Esophagus muscularis mucosa (tissue), 4 donors: ENCODE measurements around the gene PTPRN2. TPM values are rescaled to one million over a fixed set of nuclear protein-coding genes. Genes with fewer than 3 reads are reported as not detected.

ENCODE experiments used
- DNase-seq: peaks from one replicate; pipeline ENCODE4 v3.0.0-alpha.2; 2017; ENCODE audit errors: extremely low spot score
- H3K27ac ChIP-seq, 4 donors: fragments of 200-600 bp; sonication (generic); replicated peaks in 1 of 4; 1 replicate in 3 of 4; 2 replicates in 1 of 4; pipeline ENCODE4 v1.5.1; 2016 to 2019; ENCODE audit warnings: mild to moderate bottlenecking in 1 of 4
- H3K27me3 ChIP-seq, 4 donors: fragments of 200-600 bp; sonication (generic); one replicate each; pipeline versions ENCODE4 v1.5.1 to v1.6.0; 2016 to 2019
- H3K36me3 ChIP-seq, 4 donors: fragments of 200-600 bp; sonication (generic); one replicate each; pipeline ENCODE4 v1.5.1; 2016 to 2019
- H3K4me1 ChIP-seq, 4 donors: fragments of 200-600 bp; sonication (generic); one replicate each; pipeline ENCODE4 v1.5.1; 2016 to 2019
- H3K4me3 ChIP-seq, 4 donors: fragments of 200-600 bp; sonication (generic); 1 replicate in 2 of 4; 2 replicates in 2 of 4; pipeline ENCODE4 v1.5.1; 2016 to 2019; ENCODE audit warnings: mild to moderate bottlenecking in 4 of 4, moderate library complexity in 1 of 4
- H3K9me3 ChIP-seq, 4 donors: fragments of 200-600 bp; sonication (generic); 1 replicate in 3 of 4; 2 replicates in 1 of 4; pipeline ENCODE4 v1.5.1; 2016 to 2019
- EP300 ChIP-seq: sonication (generic); formaldehyde crosslinking; IDR thresholded peaks from one replicate; pipeline ENCODE4 v1.6.1; 2017; ENCODE audit warnings: antibody characterized with exemption
- POLR2A ChIP-seq: fragments of 450-650 bp; IDR thresholded peaks from one replicate; pipeline ENCODE4 v1.6.1; 2017; ENCODE audit warnings: antibody characterized with exemption, moderate library complexity, mild to moderate bottlenecking, low read depth
- POLR2AphosphoS5 ChIP-seq, 2 donors: sonication (generic); formaldehyde crosslinking; IDR thresholded peaks; one replicate each; pipeline ENCODE4 v1.6.1; 2017; ENCODE audit warnings: antibody characterized with exemption in 2 of 2
- WGBS: methylation state at CpG from one replicate; pipeline ENCODE4 v1.1.5; 2018; 5-methylcytosine and 5-hydroxymethylcytosine counted together
- intact Hi-C: fragments of 100-400 bp; cut with DNase I; formaldehyde crosslinking; loops from one replicate; pipeline ENCODE4 v1.15.1; 2023
- total RNA-seq, 4 donors: library from RNA; depleted of rRNA; stranded (reverse); fragments of >200 nt; gene quantifications; one replicate each; pipeline versions ENCODE4 v1.1.0 to v1.2.1, GENCODE V29; 2016
- TF ChIP-seq, protein P1 (sequence below), 3 experiments: fragments of 200-600 bp in 2 of 3; fragments of 450-650 bp in 1 of 3; sonication (generic) in 2 of 3; IDR thresholded peaks; one replicate each; pipeline ENCODE4 v1.5.1; 2017 to 2019; ENCODE audit warnings: antibody characterized with exemption in 3 of 3, mild to moderate bottlenecking in 2 of 3, moderate library complexity in 1 of 3

Gene PTPRN2
- total RNA-seq, 4 donors from 2014 or later = 2.1 to 3.1 (median 3.1) TPM

GRCh38 chr7:157796846-157797245 lies 790.8 kb downstream of the PTPRN2 start:
- intact Hi-C loops = no loop called here
- TF ChIP-seq POLR2A (no peak), EP300 (no peak), POLR2AphosphoS5 (IDR thresholded peaks at IDR 0.05) (no peak)
- TF ChIP-seq, protein P1, sequence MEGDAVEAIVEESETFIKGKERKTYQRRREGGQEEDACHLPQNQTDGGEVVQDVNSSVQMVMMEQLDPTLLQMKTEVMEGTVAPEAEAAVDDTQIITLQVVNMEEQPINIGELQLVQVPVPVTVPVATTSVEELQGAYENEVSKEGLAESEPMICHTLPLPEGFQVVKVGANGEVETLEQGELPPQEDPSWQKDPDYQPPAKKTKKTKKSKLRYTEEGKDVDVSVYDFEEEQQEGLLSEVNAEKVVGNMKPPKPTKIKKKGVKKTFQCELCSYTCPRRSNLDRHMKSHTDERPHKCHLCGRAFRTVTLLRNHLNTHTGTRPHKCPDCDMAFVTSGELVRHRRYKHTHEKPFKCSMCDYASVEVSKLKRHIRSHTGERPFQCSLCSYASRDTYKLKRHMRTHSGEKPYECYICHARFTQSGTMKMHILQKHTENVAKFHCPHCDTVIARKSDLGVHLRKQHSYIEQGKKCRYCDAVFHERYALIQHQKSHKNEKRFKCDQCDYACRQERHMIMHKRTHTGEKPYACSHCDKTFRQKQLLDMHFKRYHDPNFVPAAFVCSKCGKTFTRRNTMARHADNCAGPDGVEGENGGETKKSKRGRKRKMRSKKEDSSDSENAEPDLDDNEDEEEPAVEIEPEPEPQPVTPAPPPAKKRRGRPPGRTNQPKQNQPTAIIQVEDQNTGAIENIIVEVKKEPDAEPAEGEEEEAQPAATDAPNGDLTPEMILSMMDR (IDR thresholded peaks at IDR 0.05) = no peak
- Histone ChIP-seq H3K4me1 (no peaks in the 10 kb centered on the region), H3K36me3 (no peaks in the 10 kb centered on the region), H3K9me3 (peaks cover 0 to under 1% (median 0%) of the 10 kb centered on the region in 4 donors), H3K27ac (no peak overlapping the region), H3K4me3 (no peak overlapping the region), H3K27me3 (peaks cover 0 to 25% (median 0%) of the 10 kb centered on the region in 4 donors)
- 92% methylated on average over 15 of the region's 19 CpGs for WGBS
- DNase-seq = no peak

DNA sequence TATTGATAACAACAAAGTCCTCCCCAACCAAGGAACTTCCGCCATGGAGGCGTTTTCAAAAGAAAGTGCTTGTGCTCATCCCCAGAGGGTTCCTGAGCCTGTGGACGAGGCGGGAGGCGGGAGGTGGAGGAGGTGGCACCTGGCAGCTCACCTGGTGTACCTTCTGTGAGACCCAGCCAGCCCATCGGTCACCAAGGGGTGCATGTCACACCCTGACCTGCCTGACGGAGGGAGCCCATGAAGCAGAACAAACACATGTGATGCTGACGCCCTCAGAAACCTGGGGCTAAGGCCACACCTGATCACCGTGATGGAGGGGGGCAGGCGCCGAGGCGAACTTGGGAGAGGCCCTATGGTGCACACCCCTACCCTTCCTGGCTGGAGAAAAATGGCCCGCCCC lies 792.0 kb downstream of the PTPRN2 start:
- Histone ChIP-seq H3K9me3 (no peaks in the 10 kb centered on the region), H3K27me3 (peaks cover 0 to 25% (median 0%) of the 10 kb centered on the region in 4 donors), H3K4me3 (no peak overlapping the region), H3K4me1 (no peaks in the 10 kb centered on the region), H3K36me3 (no peaks in the 10 kb centered on the region), H3K27ac (no peak overlapping the region)
- DNase-seq = no peak
- WGBS = 95% methylated on average over 11 of the region's 13 CpGs
- no peak for TF ChIP-seq POLR2A
- TF ChIP-seq EP300 = no peak
- TF ChIP-seq, protein P1 (IDR thresholded peaks at IDR 0.05) = no peak
- TF ChIP-seq POLR2AphosphoS5 (IDR thresholded peaks at IDR 0.05) = no peak
- intact Hi-C loops = no loop called here

GRCh38 chr7:157795199-157795598 lies 792.4 kb downstream of the PTPRN2 start:
- Histone ChIP-seq H3K4me3 (no peak overlapping the region), H3K9me3 (no peaks in the 10 kb centered on the region), H3K27me3 (peaks cover 0 to 25% (median 0%) of the 10 kb centered on the region in 4 donors), H3K27ac (no peak overlapping the region), H3K4me1 (no peaks in the 10 kb centered on the region), H3K36me3 (no peaks in the 10 kb centered on the region)
- 60% methylated on average over 5 of the region's 5 CpGs for WGBS
- intact Hi-C loops = no loop called here
- DNase-seq = no peak
- TF ChIP-seq, protein P1 (IDR thresholded peaks at IDR 0.05) = no peak
- TF ChIP-seq POLR2AphosphoS5 (IDR thresholded peaks at IDR 0.05) = no peak
- no peak for TF ChIP-seq POLR2A

DNA sequence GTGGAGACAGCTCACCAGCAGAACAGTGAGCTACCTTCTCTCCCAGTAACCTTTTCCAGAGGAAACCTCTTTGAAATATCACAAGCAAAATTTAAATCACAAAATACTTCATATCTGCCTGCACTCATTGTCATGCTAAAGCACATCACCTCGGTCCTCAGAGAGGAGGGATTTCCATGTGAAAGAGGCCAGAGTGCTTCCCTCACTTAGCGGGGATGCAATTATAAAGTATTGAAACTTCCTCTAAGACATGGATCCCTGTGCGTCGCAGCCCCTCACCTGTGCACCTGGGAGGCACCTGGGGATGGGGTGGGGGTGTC lies 792.9 kb downstream of the PTPRN2 start:
- H3K4me1 ChIP-seq = no peaks in the 10 kb centered on the region
- H3K36me3 ChIP-seq = no peaks in the 10 kb centered on the region
- 82% methylated on average over 4 of the region's 4 CpGs for WGBS
- no peak for TF ChIP-seq EP300
- no peak for TF ChIP-seq POLR2AphosphoS5 (IDR thresholded peaks at IDR 0.05)
- TF ChIP-seq POLR2A = no peak
- TF ChIP-seq, protein P1 (IDR thresholded peaks at IDR 0.05) = no peak
- no peak overlapping the region for H3K4me3 ChIP-seq
- no peak overlapping the region for H3K27ac ChIP-seq
- peaks cover 0 to 25% (median 0%) of the 10 kb centered on the region in 4 donors for H3K27me3 ChIP-seq
- no peaks in the 10 kb centered on the region for H3K9me3 ChIP-seq
- no peak for DNase-seq
- intact Hi-C loops = no loop called here
